IPS-18a (cell line): Measurements from ENCODE around the gene OPCML.

Experiments
- H3K27ac ChIP-seq: one replicate; pipeline ENCODE4 v1.5.1; 2013; ENCODE audit warnings: low read length
- H3K27me3 ChIP-seq: one replicate; pipeline ENCODE4 v1.6.1; 2013; ENCODE audit warnings: mild to moderate bottlenecking, low read length; ENCODE audit not compliant: control insufficient read depth, insufficient read depth
- H3K36me3 ChIP-seq: one replicate; pipeline ENCODE4 v1.6.1; 2013; ENCODE audit warnings: low read depth, low read length; ENCODE audit not compliant: control insufficient read depth
- H3K4me1 ChIP-seq: one replicate; pipeline ENCODE4 v1.6.1; 2013; ENCODE audit warnings: low read depth, low read length; ENCODE audit not compliant: control insufficient read depth
- H3K4me3 ChIP-seq: one replicate; pipeline ENCODE4 v1.5.1; 2013; ENCODE audit warnings: low read length
- H3K9ac ChIP-seq: one replicate; pipeline ENCODE4 v1.6.1; 2013; ENCODE audit warnings: mild to moderate bottlenecking, low read length, moderate library complexity
- H3K9me3 ChIP-seq: one replicate; pipeline ENCODE4 v1.6.1; 2013; ENCODE audit warnings: low read depth, low read length; ENCODE audit not compliant: control insufficient read depth

Gene OPCML

DNA sequence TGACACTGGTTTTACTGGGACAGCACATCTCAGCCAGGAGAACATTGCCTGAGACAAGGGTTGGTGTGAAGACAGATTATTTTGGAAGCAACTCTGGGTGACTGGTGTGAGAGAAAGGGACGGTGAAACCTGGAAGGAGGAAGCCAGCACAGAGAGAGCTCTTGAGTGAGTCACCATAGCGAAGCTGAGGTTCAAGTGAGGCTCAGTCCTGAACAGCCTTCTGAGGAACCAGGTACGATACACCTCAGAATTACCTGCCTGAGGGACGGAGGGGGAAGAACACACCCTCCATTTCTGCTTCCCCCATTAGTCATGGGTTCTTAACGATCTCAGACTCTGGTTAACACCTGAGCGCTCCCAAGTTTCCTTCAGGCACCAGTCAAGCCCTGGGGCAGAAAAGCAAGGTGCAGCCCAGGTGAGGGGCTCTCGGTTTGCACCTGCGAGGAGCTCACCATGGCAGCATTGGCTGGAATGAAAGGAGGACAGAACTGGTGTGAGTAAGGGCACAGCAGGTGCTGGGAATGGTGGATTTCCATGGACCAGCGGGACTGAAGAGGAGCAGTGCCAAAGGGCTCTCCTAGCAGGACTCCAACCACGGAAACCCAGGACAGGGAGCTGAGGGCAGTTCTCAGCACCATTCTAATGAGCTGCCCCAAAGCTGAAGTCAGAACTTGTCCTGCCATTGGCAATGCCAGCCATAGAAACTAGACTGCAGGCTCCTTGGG lies 459.3 kb downstream of the OPCML start:
- H3K27me3 ChIP-seq = no peaks in the 10 kb centered on the region
- no peak overlapping the region for H3K9ac ChIP-seq
- no peak overlapping the region for H3K27ac ChIP-seq
- no peak overlapping the region for H3K4me3 ChIP-seq
- H3K4me1 ChIP-seq = peaks cover 19% of the 10 kb centered on the region
- H3K36me3 ChIP-seq = no peaks in the 10 kb centered on the region
- no peaks in the 10 kb centered on the region for H3K9me3 ChIP-seq

DNA sequence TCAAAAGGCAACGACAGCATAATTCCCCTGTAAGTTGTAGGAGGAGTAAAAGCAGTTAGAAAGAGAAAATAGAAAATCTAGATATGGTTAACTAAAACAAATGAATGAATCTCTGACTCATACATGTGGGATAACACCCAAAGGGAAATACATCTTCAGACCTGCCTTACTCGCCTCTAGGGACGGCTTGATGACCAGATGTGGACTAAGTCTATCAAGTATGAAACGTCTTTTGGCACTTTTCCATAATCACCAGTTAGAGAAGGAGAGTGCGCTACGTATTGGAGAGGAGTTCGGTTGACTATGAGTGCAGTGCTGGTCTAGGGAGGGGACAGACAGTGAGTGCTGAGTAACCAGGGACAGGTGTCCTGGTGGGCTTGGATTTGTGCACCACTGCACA lies 459.9 kb downstream of the OPCML start:
- Histone ChIP-seq H3K27me3 (no peaks in the 10 kb centered on the region), H3K36me3 (no peaks in the 10 kb centered on the region), H3K9me3 (no peaks in the 10 kb centered on the region), H3K27ac (no peak overlapping the region), H3K4me1 (peaks cover 19% of the 10 kb centered on the region), H3K4me3 (no peak overlapping the region), H3K9ac (no peak overlapping the region)

- H3K9me3 ChIP-seq = no peaks in the 10 kb centered on the region
- no peak overlapping the region for H3K4me3 ChIP-seq
- H3K4me1 ChIP-seq = peaks cover 19% of the 10 kb centered on the region
- H3K27me3 ChIP-seq = no peaks in the 10 kb centered on the region
- no peak overlapping the region for H3K27ac ChIP-seq
- no peaks in the 10 kb centered on the region for H3K36me3 ChIP-seq
- no peak overlapping the region for H3K9ac ChIP-seq
Measured at GRCh38 chr11:133070791-133071190, 461.5 kb downstream of the OPCML start.

DNA sequence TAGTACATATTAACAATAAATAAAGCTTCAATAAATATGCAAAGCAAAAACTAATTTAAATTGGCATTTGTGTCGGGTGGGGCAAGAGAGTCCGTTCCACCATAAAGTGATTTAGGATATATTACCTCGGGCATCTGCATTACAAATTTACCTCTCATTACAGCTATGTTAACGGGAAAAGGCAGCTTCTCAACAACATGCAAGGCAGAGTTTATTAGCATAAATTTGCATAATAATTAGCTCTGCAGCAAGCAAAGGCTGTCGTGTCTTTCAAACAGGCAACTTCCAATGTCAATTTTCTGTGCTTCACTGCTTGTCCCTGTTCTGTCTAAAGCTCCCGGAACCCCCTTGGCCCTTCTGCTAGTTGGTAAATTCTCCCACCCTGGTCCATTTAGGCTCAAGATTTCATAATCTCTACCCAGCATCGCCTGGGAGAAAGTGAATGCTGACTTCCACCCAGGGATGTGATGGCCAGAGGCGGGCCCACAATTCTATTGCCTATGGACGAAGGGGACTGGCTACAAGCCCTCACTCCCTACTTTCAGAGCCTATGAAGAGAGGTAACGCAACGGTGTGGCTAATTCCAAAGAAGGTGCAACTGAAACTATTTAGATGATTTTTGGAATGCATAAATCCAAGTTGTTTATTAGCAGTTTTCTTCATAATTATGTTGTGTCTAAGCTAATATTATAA lies 462.1 kb downstream of the OPCML start:
- peaks cover 19% of the 10 kb centered on the region for H3K4me1 ChIP-seq
- H3K27me3 ChIP-seq = peaks cover 5% of the 10 kb centered on the region
- no peak overlapping the region for H3K9ac ChIP-seq
- peak overlapping the region; percentile 51 for H3K27ac ChIP-seq
- H3K4me3 ChIP-seq = peak overlapping the region; percentile 13
- H3K9me3 ChIP-seq = no peaks in the 10 kb centered on the region
- H3K36me3 ChIP-seq = no peaks in the 10 kb centered on the region

DNA sequence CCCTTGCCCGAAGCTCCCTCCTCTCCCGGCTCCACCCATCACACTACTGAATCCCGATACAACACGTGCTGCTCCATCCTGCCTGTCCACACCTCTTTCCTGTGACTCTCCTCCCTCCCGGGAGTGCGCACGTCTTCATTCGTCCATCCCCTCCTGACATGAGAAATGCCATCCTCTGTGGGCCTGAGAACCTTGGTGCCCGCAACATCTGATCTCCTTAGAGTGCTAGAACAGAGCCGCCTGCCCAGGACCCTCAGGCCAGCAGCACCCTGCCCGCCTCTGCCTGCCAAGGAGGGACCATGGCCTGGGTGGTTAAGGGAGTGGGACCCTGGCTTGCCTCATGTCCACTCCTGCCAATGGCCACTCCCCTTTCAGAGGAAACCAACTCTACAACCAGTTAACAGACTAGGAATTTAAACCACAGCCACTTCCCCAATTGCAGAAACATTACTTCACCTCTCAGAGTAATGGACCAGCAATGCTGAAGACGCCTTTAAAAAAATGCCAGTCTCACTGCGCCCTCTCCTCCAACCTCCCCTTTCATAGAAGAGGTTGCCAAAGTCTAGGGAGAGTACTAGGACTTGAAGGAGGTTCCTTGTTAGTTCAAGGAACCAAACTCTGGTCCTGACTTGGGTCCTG lies 466.3 kb downstream of the OPCML start:
- H3K9ac ChIP-seq = no peak overlapping the region
- H3K9me3 ChIP-seq = no peaks in the 10 kb centered on the region
- no peaks in the 10 kb centered on the region for H3K36me3 ChIP-seq
- H3K27me3 ChIP-seq = peaks cover 12% of the 10 kb centered on the region
- peaks cover 16% of the 10 kb centered on the region for H3K4me1 ChIP-seq
- no peak overlapping the region for H3K27ac ChIP-seq
- H3K4me3 ChIP-seq = no peak overlapping the region

GRCh38 chr11:133064961-133065360 lies 467.3 kb downstream of the OPCML start:
- H3K36me3 ChIP-seq = no peaks in the 10 kb centered on the region
- no peak overlapping the region for H3K9ac ChIP-seq
- H3K4me3 ChIP-seq = peak overlapping the region; percentile 57
- H3K27me3 ChIP-seq = peaks cover 12% of the 10 kb centered on the region
- no peaks in the 10 kb centered on the region for H3K9me3 ChIP-seq
- H3K27ac ChIP-seq = no peak overlapping the region
- peaks cover 6% of the 10 kb centered on the region for H3K4me1 ChIP-seq

DNA sequence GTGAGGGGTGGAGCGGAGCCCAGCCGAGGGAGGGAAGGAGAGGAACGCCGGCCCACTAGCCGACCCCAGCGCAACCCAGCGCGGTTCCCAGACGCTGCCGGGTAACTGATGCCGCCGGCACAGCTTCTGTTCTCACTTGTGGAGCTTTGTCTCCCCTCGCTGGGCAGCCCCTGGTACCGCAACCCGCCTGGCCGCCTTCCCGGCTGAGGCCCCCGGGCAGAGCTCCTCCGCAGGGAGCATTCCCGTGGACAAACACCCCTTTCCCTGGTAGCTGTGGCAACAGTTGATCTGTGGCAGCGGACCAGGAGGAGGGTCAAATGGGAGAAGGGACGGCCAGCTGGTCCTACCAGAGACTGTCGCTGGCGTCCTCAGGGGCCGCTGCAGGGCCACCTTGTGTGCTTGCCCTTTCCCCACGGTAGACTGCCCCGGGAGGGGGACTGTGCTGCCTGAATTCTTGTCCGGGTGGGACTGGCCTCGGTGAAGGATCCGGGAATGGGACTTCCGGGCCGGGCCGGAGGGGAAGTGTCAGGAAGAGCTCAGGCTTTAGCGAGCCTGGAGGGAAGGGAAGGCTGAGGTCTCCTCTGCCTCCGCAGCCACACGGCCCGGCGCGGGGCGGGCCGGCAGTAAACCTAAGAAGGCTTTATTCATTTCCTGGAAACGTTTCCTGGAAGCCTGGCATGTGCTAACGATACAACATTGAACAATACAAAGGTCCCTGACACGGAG lies 468.0 kb downstream of the OPCML start:
- H3K4me3 ChIP-seq = peak overlapping the region; percentile 57
- H3K27me3 ChIP-seq = peaks cover 12% of the 10 kb centered on the region
- no peak overlapping the region for H3K27ac ChIP-seq
- H3K9ac ChIP-seq = no peak overlapping the region
- no peaks in the 10 kb centered on the region for H3K4me1 ChIP-seq
- H3K36me3 ChIP-seq = no peaks in the 10 kb centered on the region
- H3K9me3 ChIP-seq = no peaks in the 10 kb centered on the region

DNA sequence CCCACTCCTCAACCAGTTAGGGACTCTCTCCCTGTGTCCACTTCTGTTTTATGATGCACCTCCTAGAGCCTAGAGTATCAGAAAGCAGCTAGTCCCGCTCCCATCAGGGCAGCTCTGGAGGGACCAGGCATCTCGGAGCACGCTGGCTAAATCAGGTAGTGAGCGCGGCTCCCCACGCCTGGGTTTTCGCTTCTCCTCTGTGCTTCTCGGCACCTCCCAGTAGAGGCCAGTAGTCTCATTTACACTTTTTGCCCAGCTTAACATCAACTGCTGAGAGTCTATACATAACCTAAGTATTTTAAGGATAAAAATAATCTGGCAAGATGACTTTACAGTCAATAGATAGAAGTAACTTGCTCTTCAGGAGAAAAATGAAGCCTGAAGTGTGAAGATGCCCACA lies 473.8 kb downstream of the OPCML start:
- H3K27me3 ChIP-seq = no peaks in the 10 kb centered on the region
- no peaks in the 10 kb centered on the region for H3K9me3 ChIP-seq
- H3K9ac ChIP-seq = no peak overlapping the region
- no peaks in the 10 kb centered on the region for H3K4me1 ChIP-seq
- H3K4me3 ChIP-seq = no peak overlapping the region
- H3K27ac ChIP-seq = no peak overlapping the region
- no peaks in the 10 kb centered on the region for H3K36me3 ChIP-seq

DNA sequence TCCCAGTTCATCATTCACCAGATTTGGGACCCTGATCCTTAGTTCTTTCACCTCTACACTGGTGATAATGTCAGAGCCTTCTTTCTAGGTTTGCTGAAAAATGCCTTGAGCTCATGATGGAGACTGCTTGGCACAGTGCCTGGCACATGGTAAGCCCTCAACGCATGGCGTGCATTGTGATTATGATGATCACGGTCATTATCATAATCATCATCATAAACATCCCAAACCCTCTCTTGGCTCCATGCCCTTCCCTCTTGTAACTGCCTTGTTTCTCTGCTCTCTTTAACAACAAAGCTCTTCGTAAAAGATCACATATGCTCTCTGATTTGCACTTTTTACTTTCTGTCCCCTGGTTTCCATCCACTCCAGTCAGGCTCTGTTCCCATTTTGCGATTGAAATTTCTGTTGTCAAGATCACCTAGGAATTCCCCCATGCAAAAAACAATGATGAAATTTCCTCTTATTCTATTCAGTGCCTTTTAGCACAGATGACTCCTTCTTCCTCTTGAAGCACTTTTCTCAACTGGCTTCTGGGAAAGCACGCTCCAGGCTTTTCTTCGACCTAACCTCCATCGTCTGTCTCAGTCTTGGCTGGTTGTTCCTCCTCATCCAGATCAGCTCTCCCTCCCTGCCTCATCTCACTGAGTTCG lies 479.1 kb downstream of the OPCML start:
- no peaks in the 10 kb centered on the region for H3K36me3 ChIP-seq
- no peaks in the 10 kb centered on the region for H3K27me3 ChIP-seq
- H3K4me3 ChIP-seq = no peak overlapping the region
- H3K9ac ChIP-seq = no peak overlapping the region
- H3K27ac ChIP-seq = no peak overlapping the region
- H3K4me1 ChIP-seq = peaks cover 8% of the 10 kb centered on the region
- H3K9me3 ChIP-seq = no peaks in the 10 kb centered on the region

DNA sequence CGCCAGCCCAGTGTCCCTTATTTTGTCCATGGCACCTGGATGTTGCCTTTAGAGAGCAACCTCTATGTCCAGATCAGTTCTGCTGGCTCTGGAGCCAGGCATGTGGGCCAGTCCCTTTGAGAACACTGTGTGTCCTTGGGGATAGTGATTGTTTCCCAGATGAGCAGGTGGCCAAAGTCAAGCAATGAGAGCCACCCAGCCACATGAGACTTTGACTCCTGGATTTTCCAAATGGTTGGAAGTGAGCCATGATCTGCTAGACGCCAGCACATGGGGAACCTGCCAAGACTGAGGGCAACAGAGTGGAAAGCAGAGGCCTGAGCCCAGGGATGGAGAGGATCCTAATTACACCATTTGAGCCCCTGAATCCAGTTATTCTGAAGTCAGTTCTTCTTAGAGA lies 479.8 kb downstream of the OPCML start:
- H3K36me3 ChIP-seq = no peaks in the 10 kb centered on the region
- no peaks in the 10 kb centered on the region for H3K27me3 ChIP-seq
- H3K4me3 ChIP-seq = no peak overlapping the region
- no peak overlapping the region for H3K9ac ChIP-seq
- H3K9me3 ChIP-seq = no peaks in the 10 kb centered on the region
- no peak overlapping the region for H3K27ac ChIP-seq
- peaks cover 14% of the 10 kb centered on the region for H3K4me1 ChIP-seq
